ENCODE data around the gene CCNL2. TPM values are rescaled to one million over a fixed set of nuclear protein-coding genes. Genes with fewer than 3 reads are reported as not detected.

The CCNL2 gene
- total and polyA plus RNA-seq, 7 donors: 40.2 to 71.8 (median 52.0) TPM

DNA sequence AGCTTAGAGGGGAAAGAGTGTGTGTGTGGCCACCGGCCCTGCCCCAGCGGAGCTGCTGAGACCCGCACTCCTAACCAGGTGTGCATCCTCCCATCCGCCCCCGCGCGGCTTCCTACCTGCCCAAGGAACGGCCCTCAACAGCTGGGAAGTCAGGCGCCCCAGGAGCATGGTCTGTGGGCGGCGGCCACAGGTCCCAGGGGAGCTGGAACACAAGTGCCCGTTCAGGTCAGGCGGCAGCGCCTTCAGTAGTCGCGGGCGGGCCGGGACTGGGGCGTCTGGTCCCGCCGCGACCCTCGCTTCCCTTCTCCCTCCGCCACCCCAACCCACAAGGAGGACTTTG, 24.6 kb downstream of the CCNL2 start:
- H3K27ac ChIP-seq: peak overlapping the region; percentile 90
- peak overlapping the region; percentile 87 for H3K4me3 ChIP-seq
- intact Hi-C loops (cut with DNase I): loop anchor here in 1 of 2 donors (2.0 kb wide), 1 partner anchor 24 kb away; the partner anchor contains the start of gene CCNL2
- 0 to 1% (median 1%) methylated on average over 12 to 24 of the region's 24 CpGs for WGBS, 3 donors
- peaks cover 0 to 12% of the 10 kb centered on the region in 2 donors for H3K36me3 ChIP-seq (ENCODE audit: insufficient read depth in 1 of 2, low read depth in 1 of 2)
- no peaks in the 10 kb centered on the region for H3K27me3 ChIP-seq (ENCODE audit: insufficient read depth in 3 of 3, low read length in 2 of 3)
- ATAC-seq: peak; percentile 0 to 11 (median 6)
- H3K9me3 ChIP-seq: no peaks in the 10 kb centered on the region
- peaks cover 32% of the 10 kb centered on the region for H3K4me1 ChIP-seq
- TF ChIP-seq, protein P1, sequence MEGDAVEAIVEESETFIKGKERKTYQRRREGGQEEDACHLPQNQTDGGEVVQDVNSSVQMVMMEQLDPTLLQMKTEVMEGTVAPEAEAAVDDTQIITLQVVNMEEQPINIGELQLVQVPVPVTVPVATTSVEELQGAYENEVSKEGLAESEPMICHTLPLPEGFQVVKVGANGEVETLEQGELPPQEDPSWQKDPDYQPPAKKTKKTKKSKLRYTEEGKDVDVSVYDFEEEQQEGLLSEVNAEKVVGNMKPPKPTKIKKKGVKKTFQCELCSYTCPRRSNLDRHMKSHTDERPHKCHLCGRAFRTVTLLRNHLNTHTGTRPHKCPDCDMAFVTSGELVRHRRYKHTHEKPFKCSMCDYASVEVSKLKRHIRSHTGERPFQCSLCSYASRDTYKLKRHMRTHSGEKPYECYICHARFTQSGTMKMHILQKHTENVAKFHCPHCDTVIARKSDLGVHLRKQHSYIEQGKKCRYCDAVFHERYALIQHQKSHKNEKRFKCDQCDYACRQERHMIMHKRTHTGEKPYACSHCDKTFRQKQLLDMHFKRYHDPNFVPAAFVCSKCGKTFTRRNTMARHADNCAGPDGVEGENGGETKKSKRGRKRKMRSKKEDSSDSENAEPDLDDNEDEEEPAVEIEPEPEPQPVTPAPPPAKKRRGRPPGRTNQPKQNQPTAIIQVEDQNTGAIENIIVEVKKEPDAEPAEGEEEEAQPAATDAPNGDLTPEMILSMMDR (IDR thresholded peaks at IDR 0.05): no peak
- DNase-seq: peak; percentile 50 to 69

DNA sequence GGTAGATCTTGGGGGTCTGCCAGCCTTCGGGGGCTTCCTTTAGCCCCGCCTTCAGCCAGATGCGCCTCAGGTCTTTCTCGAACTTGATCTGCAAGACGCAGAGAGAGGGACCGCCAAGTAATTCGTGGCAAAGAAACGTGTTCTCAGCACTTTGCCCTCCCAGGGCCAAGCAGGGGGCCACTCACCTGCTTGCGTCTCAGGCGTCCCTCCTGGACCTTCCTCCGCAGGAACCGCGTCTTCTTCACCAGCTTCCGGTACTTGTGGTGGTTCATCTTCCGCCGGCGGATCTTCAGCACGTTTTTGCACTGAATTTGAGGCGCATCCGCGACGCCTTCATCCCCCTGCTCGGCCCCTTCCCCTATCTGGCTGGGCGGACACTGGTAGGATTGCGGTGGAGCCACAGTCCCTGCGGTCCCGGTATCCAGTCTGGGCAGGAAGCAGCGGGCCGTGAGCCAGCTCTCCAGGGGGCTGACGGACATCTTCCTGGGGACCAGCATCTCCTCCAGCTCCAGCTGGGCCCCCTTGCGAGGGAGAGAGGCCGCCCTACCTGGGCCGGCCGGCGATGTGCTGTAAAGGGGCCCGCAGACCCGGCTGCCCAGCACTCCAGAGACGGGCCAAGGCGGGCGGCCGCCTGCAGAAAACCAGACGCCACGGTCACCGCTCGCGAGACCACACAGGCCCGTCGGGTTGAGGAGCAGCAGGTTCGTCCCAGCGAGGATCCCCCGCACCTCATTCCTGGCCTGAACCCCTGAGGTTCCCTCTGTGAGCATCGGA, 25.1 kb downstream of the CCNL2 start:
- TF ChIP-seq, protein P1 (IDR thresholded peaks at IDR 0.05): no peak
- no peak for ATAC-seq
- peaks cover 0 to 12% of the 10 kb centered on the region in 2 donors for H3K36me3 ChIP-seq (ENCODE audit: insufficient read depth in 1 of 2, low read depth in 1 of 2)
- no peaks in the 10 kb centered on the region for H3K27me3 ChIP-seq (ENCODE audit: insufficient read depth in 3 of 3, low read length in 2 of 3)
- peak overlapping the region; percentile 90 for H3K27ac ChIP-seq
- intact Hi-C loops (cut with DNase I): loop anchor here in 1 of 2 donors (2.0 kb wide), 2 partner anchors 25 kb away; partner anchors contain the start of genes CCNL2 and DVL1
- H3K4me1 ChIP-seq: peaks cover 32% of the 10 kb centered on the region
- H3K9me3 ChIP-seq: no peaks in the 10 kb centered on the region
- peak in 1 of 2 donors; percentile 59 for DNase-seq
- WGBS, 3 donors: 47 to 48% (median 47%) methylated on average over 48 to 52 of the region's 52 CpGs
- H3K4me3 ChIP-seq: peak overlapping the region; percentile 87

DNA sequence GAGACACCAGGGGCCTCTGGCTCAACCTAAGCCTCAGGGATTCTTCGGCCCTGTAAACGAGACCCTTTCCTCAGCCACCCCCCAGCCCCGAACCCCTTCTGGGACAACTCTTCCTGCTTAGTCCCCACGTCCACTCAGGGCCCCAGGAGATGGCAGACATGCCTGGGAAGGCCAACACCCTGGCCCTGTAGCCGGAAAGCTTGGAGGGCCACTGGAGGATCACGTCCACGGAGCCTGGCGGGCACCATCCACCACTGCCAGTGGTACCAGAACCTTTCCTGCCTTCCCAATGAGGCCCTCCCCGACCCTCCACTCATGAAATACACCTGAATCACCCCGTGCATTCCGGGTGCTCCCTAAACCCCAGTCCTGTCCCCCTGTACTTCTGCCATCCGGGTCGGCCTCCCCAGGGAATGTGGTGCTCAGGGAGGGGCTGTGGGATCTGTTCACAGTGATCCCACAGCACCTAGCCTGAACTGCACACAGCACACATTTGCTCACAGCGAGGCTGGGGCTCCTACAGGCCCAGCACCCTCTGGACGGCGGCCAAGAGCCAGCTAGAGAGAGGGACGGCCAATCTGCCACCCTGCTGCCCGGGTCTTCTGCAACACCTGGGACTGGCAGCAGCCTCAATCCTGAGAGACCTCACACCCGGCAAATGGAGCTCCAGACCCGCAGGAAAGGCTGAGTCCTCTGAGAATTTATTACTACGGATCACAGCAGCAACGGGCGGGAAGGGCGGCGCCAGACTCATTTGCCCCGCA, 25.9 kb downstream of the CCNL2 start:
- intact Hi-C loops (cut with DNase I): loop anchor here in 1 of 2 donors (2.0 kb wide), 1 partner anchor 24 kb away; the partner anchor contains the start of gene DVL1
- Histone ChIP-seq H3K9me3 (no peaks in the 10 kb centered on the region), H3K36me3 (ENCODE audit: insufficient read depth in 1 of 2, low read depth in 1 of 2) (peaks cover 0 to 12% of the 10 kb centered on the region in 2 donors), H3K27ac (peak overlapping the region; percentile 30), H3K4me1 (peaks cover 32% of the 10 kb centered on the region), H3K27me3 (ENCODE audit: insufficient read depth in 3 of 3, low read length in 2 of 3) (no peaks in the 10 kb centered on the region), H3K4me3 (peak overlapping the region; percentile 87)
- TF ChIP-seq, protein P1 (IDR thresholded peaks at IDR 0.05): no peak
- WGBS, 3 donors: 71 to 82% (median 79%) methylated on average over 26 of the region's 26 CpGs
- peak in 1 of 2 donors; percentile 66 for DNase-seq
- no peak for ATAC-seq

DNA sequence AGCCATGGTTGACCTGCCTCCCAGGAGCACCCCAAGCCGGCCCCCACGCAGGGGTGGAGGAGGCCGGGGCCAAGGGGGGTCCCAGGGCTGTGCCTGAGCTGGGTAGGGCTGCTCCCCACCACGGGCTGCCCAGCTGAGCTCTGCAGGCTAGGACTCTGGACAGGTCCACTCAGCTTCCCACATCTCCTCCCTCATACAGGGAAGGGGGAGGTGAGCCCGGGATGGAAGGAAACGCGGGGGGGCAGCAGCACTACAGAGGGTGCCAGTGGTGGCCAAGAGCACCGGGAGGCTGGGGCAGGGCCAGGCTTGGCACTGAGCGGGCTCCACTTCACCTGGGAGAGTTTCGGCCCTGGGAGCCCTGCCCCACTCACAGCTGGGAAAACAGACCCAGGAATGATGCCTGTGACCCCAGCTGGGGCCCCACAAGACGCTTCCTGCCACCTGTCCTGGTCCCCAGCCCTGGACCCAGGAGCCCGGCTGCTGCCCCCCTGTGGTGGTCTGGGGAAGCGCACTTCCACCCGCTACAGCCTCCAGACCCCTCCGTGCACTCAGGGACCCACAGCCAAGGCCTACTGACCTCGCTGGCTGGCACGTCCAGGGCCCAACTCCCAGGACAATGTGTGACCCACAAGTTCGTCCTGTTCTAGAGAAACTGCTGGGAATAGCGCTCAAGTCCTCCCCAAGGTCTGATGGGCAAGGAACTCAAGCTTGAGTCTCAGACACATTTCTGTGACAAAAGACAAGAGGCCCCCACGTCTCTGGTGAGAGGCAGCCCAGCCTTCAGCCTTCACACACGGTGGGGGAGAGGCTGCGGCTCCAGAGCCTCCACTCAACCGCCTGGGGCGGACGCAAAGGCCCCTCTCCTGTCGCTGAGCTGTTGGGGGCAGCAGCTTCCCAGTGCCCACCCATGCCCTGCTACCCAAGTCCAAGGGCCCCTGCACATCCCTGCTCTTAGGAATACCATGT, 27.1 kb downstream of the CCNL2 start:
- Histone ChIP-seq H3K27me3 (ENCODE audit: insufficient read depth in 3 of 3, low read length in 2 of 3) (no peaks in the 10 kb centered on the region), H3K4me3 (no peak overlapping the region), H3K4me1 (peaks cover 32% of the 10 kb centered on the region), H3K9me3 (no peaks in the 10 kb centered on the region), H3K36me3 (ENCODE audit: insufficient read depth in 1 of 2, low read depth in 1 of 2) (peaks cover 0 to 12% of the 10 kb centered on the region in 2 donors), H3K27ac (peak overlapping the region; percentile 56)
- intact Hi-C loops (cut with DNase I): loop anchor here in 1 of 2 donors (2.0 kb wide), 1 partner anchor 23 kb away; the partner anchor contains the start of gene DVL1
- ATAC-seq (peak; percentile 35 to 54 (median 43)), DNase-seq (peak; percentile 74 to 85)
- TF ChIP-seq, protein P1 (IDR thresholded peaks at IDR 0.05): peak; percentile 92
- 21 to 33% (median 25%) methylated on average over 24 to 26 of the region's 26 CpGs for WGBS, 3 donors
